Keratinocyte (primary cell): Measurements from ENCODE around the gene PPARA. TPM values are rescaled to one million over a fixed set of nuclear protein-coding genes. Genes with fewer than 3 reads are reported as not detected.

Experiments
- DNase-seq: peaks from one replicate; pipeline ENCODE4 v3.0.0-alpha.2; 2011; ENCODE audit warnings: low read depth, missing footprints, low spot score
- FAIRE-seq: peaks from 2 replicates; lab custom pipeline; 2011; peaks lifted over from hg19 to GRCh38; lab: Jason Lieb, UNC
- H2AFZ ChIP-seq: 2 replicates; pipeline ENCODE4 v1.6.0; 2012; ENCODE audit warnings: low read length, control low read depth, inconsistent platforms; ENCODE audit not compliant: control insufficient read depth
- H3K27ac ChIP-seq: 2 replicates; pipeline ENCODE4 v1.5.1; 2011; ENCODE audit warnings: low read length; ENCODE audit not compliant: control insufficient read depth, insufficient read depth
- H3K27me3 ChIP-seq: 3 replicates; pipeline ENCODE4 v1.6.0; 2011; ENCODE audit warnings: low read length; ENCODE audit not compliant: control insufficient read depth, insufficient read depth; ENCODE audit errors: extremely low read depth
- H3K36me3 ChIP-seq, 2 experiments: 2 replicates in 1 of 2; 3 replicates in 1 of 2; pipeline ENCODE4 v1.5.1; 2011; ENCODE audit warnings: low read length in 2 of 2, mild to moderate bottlenecking in 1 of 2; ENCODE audit not compliant: control insufficient read depth in 2 of 2, insufficient read depth in 2 of 2; ENCODE audit errors: extremely low read depth in 1 of 2
- H3K4me1 ChIP-seq: 3 replicates; pipeline ENCODE4 v1.5.1; 2011; ENCODE audit warnings: low read length; ENCODE audit not compliant: control insufficient read depth, insufficient read depth; ENCODE audit errors: extremely low read depth
- H3K4me2 ChIP-seq: 3 replicates; pipeline ENCODE4 v1.6.0; 2011; ENCODE audit warnings: low read depth, low read length; ENCODE audit not compliant: control insufficient read depth, insufficient read depth; ENCODE audit errors: extremely low read depth
- H3K4me3 ChIP-seq, 3 experiments: fragments of 200-600 bp in 1 of 3; sonication (generic) in 1 of 3; 2 replicates in 2 of 3; 3 replicates in 1 of 3; pipeline ENCODE4 v1.5.1; 2011 to 2016; ENCODE audit warnings: low read length in 3 of 3, mild to moderate bottlenecking in 3 of 3, control low read depth in 2 of 3, inconsistent platforms in 1 of 3, low read depth in 1 of 3, mixed read lengths in 1 of 3, mixed run types in 1 of 3, moderate library complexity in 1 of 3; ENCODE audit not compliant: control insufficient read depth in 2 of 3, insufficient read depth in 2 of 3; ENCODE audit errors: extremely low read depth in 1 of 3
- H3K79me2 ChIP-seq: 2 replicates; pipeline ENCODE4 v1.6.0; 2012; ENCODE audit warnings: low read length; ENCODE audit not compliant: control insufficient read depth, insufficient read depth
- H3K9ac ChIP-seq: 3 replicates; pipeline ENCODE4 v1.6.0; 2011; ENCODE audit warnings: low read length; ENCODE audit not compliant: control insufficient read depth, insufficient read depth; ENCODE audit errors: extremely low read depth
- H3K9me1 ChIP-seq: 3 replicates; pipeline ENCODE4 v1.6.0; 2011; ENCODE audit warnings: low read length; ENCODE audit not compliant: control insufficient read depth, insufficient read depth; ENCODE audit errors: extremely low read depth
- H3K9me3 ChIP-seq: 2 replicates; pipeline ENCODE4 v1.5.1; 2012; ENCODE audit warnings: low read depth, low read length; ENCODE audit not compliant: control insufficient read depth
- H4K20me1 ChIP-seq: 3 replicates; pipeline ENCODE4 v1.6.0; 2011; ENCODE audit warnings: low read length; ENCODE audit not compliant: control insufficient read depth, insufficient read depth; ENCODE audit errors: extremely low read depth
- CTCF ChIP-seq, 3 experiments: IDR thresholded peaks in 1 of 3; conservative IDR thresholded peaks in 1 of 3; optimal IDR thresholded peaks in 1 of 3; 2 replicates in 2 of 3; 3 replicates in 1 of 3; pipeline versions ENCODE3 to v1.5.1; 2011; ENCODE audit warnings: low read length in 3 of 3, mild to moderate bottlenecking in 3 of 3, moderate library complexity in 2 of 3, control low read depth in 1 of 3, inconsistent platforms in 1 of 3; ENCODE audit not compliant: insufficient read depth in 2 of 3; ENCODE audit errors: extremely low read depth in 1 of 3
- EZH2 ChIP-seq: IDR thresholded peaks from one replicate; pipeline ENCODE4 v1.6.1; 2012; ENCODE audit warnings: inconsistent platforms, mild to moderate bottlenecking, low read length, moderate library complexity
- dilution Hi-C: fragments of 300-500 bp; cut with MboI; formaldehyde crosslinking; loops from one replicate; pipeline ENCODE4 v1.7.0; 2020; ENCODE audit warnings: low sequenced_read_pairs; ENCODE audit not compliant: extremely low pct_ligation_motif_present
- polyA plus RNA-seq, 5 experiments: library from polyadenylated mRNA; depleted of rRNA in 3 of 5; stranded (reverse) in 3 of 5; stranded (forward) in 1 of 5; unstranded in 1 of 5; fragments of >200 nt; gene quantifications; 1 replicate in 1 of 5; 2 replicates in 3 of 5; 3 replicates in 1 of 5; pipeline versions ENCODE4 v1.2.1 to v1.2.3, GENCODE V29; 2011 to 2012; ENCODE audit warnings: missing spikeins in 2 of 5, low read depth in 1 of 5, low replicate concordance in 1 of 5

Gene PPARA
- polyA plus RNA-seq, 1 donor (not counting 4 experiments of a cell fraction or from before 2014, with no cell fraction given) = 4.9 TPM

DNA sequence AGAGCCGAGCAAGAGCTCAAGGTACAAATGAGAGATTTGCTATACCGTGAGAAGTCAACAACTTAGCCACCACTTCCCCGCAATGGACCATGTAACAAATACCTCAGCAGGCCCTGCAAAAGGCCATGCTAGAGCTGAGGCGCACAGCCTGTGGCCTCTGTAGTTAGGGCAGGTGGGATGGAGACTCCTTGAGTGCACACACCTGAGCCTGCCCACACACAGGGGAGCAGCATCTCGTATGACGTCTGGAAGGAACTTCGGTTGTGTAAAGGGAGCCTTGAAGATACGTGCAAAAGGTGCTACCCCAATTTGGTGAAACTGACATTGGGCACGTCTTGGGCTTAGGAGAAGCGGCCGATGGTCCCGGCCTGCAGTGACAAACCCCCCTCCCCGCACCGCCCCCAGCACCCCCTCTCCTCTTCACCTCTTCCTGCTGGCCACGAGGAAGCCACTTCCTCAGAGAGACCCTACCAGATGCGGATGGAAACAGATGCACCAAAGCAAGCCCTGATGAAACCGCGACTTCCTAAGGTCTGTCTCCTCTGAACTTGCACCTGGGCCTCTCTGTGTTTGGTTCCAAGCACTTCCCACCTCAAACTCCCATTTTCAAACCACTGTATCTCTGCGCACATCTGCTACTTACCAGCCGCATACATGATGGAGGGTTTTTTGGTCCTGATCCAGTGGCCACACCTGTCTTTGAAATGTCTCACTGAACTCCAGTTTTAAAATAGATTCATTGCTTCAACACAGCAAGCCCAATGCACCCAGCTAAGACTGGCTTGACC is 89.1 kb downstream of the PPARA start:
- TF ChIP-seq CTCF (optimal IDR thresholded peaks at IDR 0.05 in 1 of 3, IDR thresholded peaks at IDR 0.05 in 1 of 3, conservative IDR thresholded peaks at IDR 0.05 in 1 of 3; ENCODE audit: extremely low read depth in 1 of 3, insufficient read depth in 2 of 3, low read length in 3 of 3) (no peak), EZH2 (no peak)
- Histone ChIP-seq H3K27me3 (no peaks in the 10 kb centered on the region), H3K4me1 (no peaks in the 10 kb centered on the region), H4K20me1 (no peaks in the 10 kb centered on the region), H2AFZ (no peak overlapping the region), H3K27ac (no peak overlapping the region), H3K9me1 (no peaks in the 10 kb centered on the region), H3K4me2 (no peak overlapping the region), H3K79me2 (no peaks in the 10 kb centered on the region), H3K9ac (no peak overlapping the region), H3K9me3 (no peaks in the 10 kb centered on the region), H3K4me3 (no peak overlapping the region), H3K36me3 (peaks cover 0 to 2% of the 10 kb centered on the region in 2 experiments)
- dilution Hi-C loops = loop anchor here (5.0 kb wide), 1 partner anchor 92 kb away; no protein-coding TSS in a partner anchor
- DNase-seq (no peak), FAIRE-seq (no peak)

DNA sequence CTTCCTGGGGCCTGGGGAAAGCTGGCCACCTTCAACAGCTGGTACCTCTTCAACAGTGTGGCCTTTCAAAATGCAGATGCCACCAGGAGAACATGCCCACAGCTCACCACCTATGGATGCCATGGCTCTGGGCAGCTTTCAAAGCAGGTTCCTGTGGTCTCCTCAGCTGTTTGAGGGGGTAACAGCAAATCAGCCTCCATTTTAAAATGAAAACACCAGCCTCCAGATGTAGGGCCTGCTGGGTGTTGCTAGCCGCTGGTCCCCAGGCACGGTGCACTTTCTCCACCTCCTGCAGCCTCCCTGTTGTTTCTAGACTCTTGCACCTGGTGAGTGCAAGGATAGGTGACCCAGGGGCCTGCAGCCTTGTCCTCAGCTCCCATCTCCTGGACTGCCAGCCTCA is 89.7 kb downstream of the PPARA start:
- no peak for FAIRE-seq
- H3K4me2 ChIP-seq = no peak overlapping the region
- no peak overlapping the region for H3K4me3 ChIP-seq
- no peaks in the 10 kb centered on the region for H3K79me2 ChIP-seq
- dilution Hi-C loops = loop anchor here (5.0 kb wide), 1 partner anchor 93 kb away; no protein-coding TSS in a partner anchor
- no peaks in the 10 kb centered on the region for H3K9me1 ChIP-seq
- H2AFZ ChIP-seq = no peak overlapping the region
- H3K27me3 ChIP-seq = no peaks in the 10 kb centered on the region
- TF ChIP-seq EZH2 = no peak
- TF ChIP-seq CTCF (optimal IDR thresholded peaks at IDR 0.05 in 1 of 3, IDR thresholded peaks at IDR 0.05 in 1 of 3, conservative IDR thresholded peaks at IDR 0.05 in 1 of 3; ENCODE audit: extremely low read depth in 1 of 3, insufficient read depth in 2 of 3, low read length in 3 of 3) = no peak
- H4K20me1 ChIP-seq = no peaks in the 10 kb centered on the region
- no peaks in the 10 kb centered on the region for H3K4me1 ChIP-seq
- no peak overlapping the region for H3K9ac ChIP-seq
- H3K27ac ChIP-seq = no peak overlapping the region
- H3K36me3 ChIP-seq = peaks cover 0 to 4% of the 10 kb centered on the region in 2 experiments
- DNase-seq = no peak
- no peaks in the 10 kb centered on the region for H3K9me3 ChIP-seq
